Aorta (tissue), 5 donors: ENCODE results near the gene TNS4. TPM values are rescaled to one million over a fixed set of nuclear protein-coding genes. Genes with fewer than 3 reads are reported as not detected.

Experiments used
- ATAC-seq: fragments of 200-7000 bp; cut with Tn5 transposase; one replicate; pipeline ENCODE4 v1.9.1; 2022; ENCODE audit warnings: moderate library complexity; ENCODE audit not compliant: low FRiP score
- DNase-seq, 2 donors: peaks; one replicate each; pipeline ENCODE4 v3.0.0-alpha.2; 2020
- H3K27ac ChIP-seq, 2 donors: one replicate each; pipeline ENCODE4 v1.5.1; 2013; ENCODE audit warnings: low read length in 2 of 2, mild to moderate bottlenecking in 2 of 2, moderate library complexity in 2 of 2, control low read depth in 1 of 2, inconsistent platforms in 1 of 2, low read depth in 1 of 2
- H3K27me3 ChIP-seq, 2 donors: one replicate each; pipeline ENCODE4 v1.6.1; 2013; ENCODE audit warnings: control low read depth in 1 of 2, low read length in 1 of 2, mild to moderate bottlenecking in 1 of 2, moderate library complexity in 1 of 2; ENCODE audit not compliant: insufficient read depth in 2 of 2, control insufficient read depth in 1 of 2
- H3K36me3 ChIP-seq, 2 donors: one replicate each; pipeline ENCODE4 v1.6.1; 2013; ENCODE audit warnings: control low read depth in 1 of 2, low read length in 1 of 2, mild to moderate bottlenecking in 1 of 2; ENCODE audit not compliant: insufficient read depth in 2 of 2, control insufficient read depth in 1 of 2
- H3K4me1 ChIP-seq, 2 donors: one replicate each; pipeline ENCODE4 v1.6.1; 2013; ENCODE audit warnings: low read length in 2 of 2, control low read depth in 1 of 2, mild to moderate bottlenecking in 1 of 2, moderate library complexity in 1 of 2; ENCODE audit not compliant: insufficient read depth in 2 of 2, control insufficient read depth in 1 of 2
- H3K4me3 ChIP-seq, 2 donors: one replicate each; pipeline ENCODE4 v1.5.1; 2013; ENCODE audit warnings: low read length in 2 of 2, control low read depth in 1 of 2, mild to moderate bottlenecking in 1 of 2
- H3K9me3 ChIP-seq: one replicate; pipeline ENCODE4 v1.6.1; 2013; ENCODE audit warnings: mild to moderate bottlenecking, low read length; ENCODE audit not compliant: control insufficient read depth
- WGBS, 2 donors: extraction: QIAGEN DNeasy Blood & Tissue Kit; methylation state at CpG; one replicate each; pipeline ENCODE4 v1.1.7; 2013; 5-methylcytosine and 5-hydroxymethylcytosine counted together
- intact Hi-C, 2 donors: fragments of 100-400 bp; cut with DNase I; formaldehyde crosslinking; loops; one replicate each; pipeline versions ENCODE4 v1.14.2 to v1.15.0; 2022
- polyA plus RNA-seq, 2 donors: library from polyadenylated mRNA; stranded (reverse); fragments of 200-250 nt; gene quantifications; one replicate each; pipeline ENCODE4 v1.2.3, GENCODE V29; 2013
- total RNA-seq, 2 donors: library from RNA; stranded (reverse); fragmentation: NEBNext Ultra II Directional; extraction: Animal tissue kit (Norgen Biotek cat#: 25700); gene quantifications; one replicate each; pipeline ENCODE4 v1.2.1, GENCODE V29; 2021
- donor health status: healthy with polysubstance abuse.
- donor health status: Bipolar disorder and iron deficiency.
- donor health status: DM: no; HTN: no; CAD: no.
- donor health status: DM: no; HTN: no; CAD: no.
- donor health status: DM: yes; HTN: yes; CAD: no.

Gene TNS4
- total and polyA plus RNA-seq, 4 donors = 0.05 to 0.39 TPM; not detected in 2

DNA sequence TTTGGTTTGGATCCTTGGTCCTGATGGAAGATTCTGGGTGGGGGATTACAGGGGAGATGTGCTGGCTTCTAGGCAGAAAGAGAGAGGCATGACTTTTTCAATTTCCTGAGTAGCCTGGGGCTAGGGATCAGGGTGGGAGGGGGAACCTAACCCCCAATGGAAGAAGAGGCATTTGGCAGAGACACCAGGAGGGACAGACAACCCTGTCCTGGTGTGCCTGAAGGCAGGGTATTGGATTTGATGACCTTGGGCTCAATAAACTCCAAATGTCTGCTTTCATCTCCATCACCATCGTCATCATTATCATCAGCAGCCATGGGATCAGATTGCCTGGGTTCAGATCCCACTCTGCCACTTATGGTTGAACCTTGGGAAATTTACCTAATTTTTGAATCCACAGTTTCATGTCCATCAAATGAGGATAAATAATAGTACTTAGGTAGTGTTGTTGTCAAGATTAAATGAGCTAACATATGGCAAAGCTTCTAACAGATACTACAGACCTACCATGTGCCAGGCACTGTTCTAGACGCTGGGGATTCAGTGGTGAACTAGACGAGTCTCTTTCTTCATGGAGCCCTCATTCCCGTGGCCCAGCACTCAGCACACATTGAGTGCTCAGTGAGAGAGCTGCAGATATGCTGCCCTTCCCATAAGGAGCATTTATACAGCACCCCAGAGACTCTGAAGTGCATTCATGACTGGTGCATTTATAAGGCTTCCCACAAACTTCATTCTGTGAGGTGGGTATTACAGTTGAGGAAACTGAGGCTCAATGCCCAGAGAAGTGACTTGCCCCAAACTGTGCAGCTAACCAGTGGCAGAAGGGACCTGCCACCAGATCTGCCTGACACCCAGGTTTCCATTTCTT lies 31.4 kb downstream of the TNS4 start:
- H3K4me1 ChIP-seq = no peaks in the 10 kb centered on the region
- 92 to 93% methylated on average over 4 of the region's 4 CpGs for WGBS, 2 donors
- intact Hi-C loops = loop anchor here in 1 of 2 donors (10.0 kb wide), 2 partner anchors 65 to 75 kb away; no protein-coding TSS in a partner anchor
- no peaks in the 10 kb centered on the region for H3K9me3 ChIP-seq
- H3K4me3 ChIP-seq = no peak overlapping the region
- no peak for ATAC-seq
- H3K27me3 ChIP-seq = no peaks in the 10 kb centered on the region
- no peak overlapping the region for H3K27ac ChIP-seq
- DNase-seq = no peak
- H3K36me3 ChIP-seq = no peaks in the 10 kb centered on the region

DNA sequence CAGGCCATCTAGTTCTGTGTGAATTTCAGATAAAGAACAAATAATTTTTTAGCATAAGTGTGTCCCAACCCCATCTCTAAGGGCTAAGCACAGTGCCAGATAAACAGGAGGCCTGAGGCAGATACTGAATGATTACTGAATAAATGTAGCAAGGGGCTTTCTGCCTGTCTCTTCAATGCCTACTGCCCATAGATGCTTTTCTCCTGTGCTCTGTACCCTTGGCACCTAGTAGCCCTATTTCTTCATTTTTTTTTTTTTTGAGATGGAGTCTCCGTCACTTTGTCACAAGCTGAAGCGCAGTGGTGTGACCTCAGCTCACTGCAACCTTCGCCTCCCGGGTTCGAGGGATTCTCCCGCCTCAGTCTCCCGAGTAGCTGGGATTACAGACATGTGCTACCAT lies 32.9 kb downstream of the TNS4 start:
- 97% methylated on average over 7 of the region's 7 CpGs for WGBS, 2 donors
- Histone ChIP-seq H3K27ac (no peak overlapping the region), H3K4me3 (no peak overlapping the region), H3K27me3 (no peaks in the 10 kb centered on the region), H3K4me1 (no peaks in the 10 kb centered on the region), H3K9me3 (no peaks in the 10 kb centered on the region), H3K36me3 (no peaks in the 10 kb centered on the region)
- DNase-seq (no peak), ATAC-seq (no peak)
- intact Hi-C loops = no loop called here

DNA sequence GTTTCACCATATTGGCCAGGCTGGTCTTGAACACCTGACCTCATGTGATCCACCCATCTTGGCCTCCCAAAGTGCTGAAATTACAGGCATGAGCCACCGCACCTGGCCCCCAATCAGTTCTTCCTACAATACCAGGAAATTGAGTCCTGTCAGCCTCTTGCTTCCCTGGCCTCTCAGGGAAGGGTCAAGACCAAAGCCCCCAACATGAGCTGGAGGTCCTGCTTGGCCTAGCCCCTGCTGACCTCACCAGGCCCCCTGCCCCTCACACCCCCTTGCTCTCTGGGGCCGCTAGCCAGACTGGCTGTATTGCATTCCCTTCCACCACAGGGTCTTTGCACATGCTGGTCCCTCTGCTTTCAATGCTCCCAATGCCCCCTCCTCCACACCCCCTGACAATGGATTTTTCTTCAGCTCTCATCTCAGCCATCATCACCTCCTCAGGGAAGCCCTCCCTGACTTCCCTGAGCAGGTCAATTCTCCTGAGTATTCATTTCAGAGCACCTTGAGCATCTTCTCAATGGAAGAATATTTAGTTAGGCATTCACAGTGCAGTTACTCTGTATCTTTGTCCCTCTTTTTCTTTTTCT lies 34.0 kb downstream of the TNS4 start:
- Histone ChIP-seq H3K27ac (no peak overlapping the region), H3K4me1 (no peaks in the 10 kb centered on the region), H3K4me3 (no peak overlapping the region), H3K27me3 (no peaks in the 10 kb centered on the region), H3K9me3 (no peaks in the 10 kb centered on the region), H3K36me3 (no peaks in the 10 kb centered on the region)
- WGBS, 2 donors = 90 to 93% methylated on average over 2 of the region's 2 CpGs
- no peak for DNase-seq
- no peak for ATAC-seq
- intact Hi-C loops = no loop called here

DNA sequence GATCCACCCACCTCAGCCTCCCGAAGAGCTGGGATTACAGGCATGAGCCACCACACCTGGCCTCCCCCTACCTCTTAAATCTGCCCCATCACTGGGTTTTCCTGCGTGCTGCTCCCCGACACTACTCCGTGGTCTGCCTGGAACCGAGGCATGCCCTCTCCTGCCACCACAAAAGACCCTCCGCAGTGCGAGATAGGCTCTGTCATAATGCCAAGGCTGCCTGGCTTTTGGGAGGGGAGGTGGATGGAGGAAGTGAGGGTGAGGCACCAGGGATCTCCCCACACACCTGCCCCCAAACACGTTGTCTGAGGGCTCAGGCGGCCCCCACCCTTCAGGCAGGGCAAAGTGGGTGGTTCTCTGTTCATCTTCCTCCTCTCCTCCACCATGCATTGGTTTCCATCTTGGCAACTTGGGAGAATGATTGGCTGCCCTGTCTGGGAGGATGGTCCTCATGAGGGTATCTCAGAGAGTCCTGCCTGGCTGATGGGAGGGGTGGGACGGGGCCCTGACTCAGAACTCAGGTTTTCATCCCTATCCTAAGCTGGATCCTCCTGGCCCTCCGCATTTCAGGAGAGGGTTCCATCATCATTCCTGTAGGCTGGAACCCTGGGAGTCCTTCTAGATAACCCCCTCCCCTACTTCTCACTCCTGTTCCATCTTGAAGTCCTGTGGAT lies 35.0 kb downstream of the TNS4 start:
- DNase-seq (no peak), ATAC-seq (no peak)
- Histone ChIP-seq H3K9me3 (no peaks in the 10 kb centered on the region), H3K4me3 (no peak overlapping the region), H3K4me1 (no peaks in the 10 kb centered on the region), H3K27ac (no peak overlapping the region), H3K27me3 (no peaks in the 10 kb centered on the region), H3K36me3 (no peaks in the 10 kb centered on the region)
- 85 to 88% methylated on average over 11 of the region's 11 CpGs for WGBS, 2 donors
- intact Hi-C loops = no loop called here

DNA sequence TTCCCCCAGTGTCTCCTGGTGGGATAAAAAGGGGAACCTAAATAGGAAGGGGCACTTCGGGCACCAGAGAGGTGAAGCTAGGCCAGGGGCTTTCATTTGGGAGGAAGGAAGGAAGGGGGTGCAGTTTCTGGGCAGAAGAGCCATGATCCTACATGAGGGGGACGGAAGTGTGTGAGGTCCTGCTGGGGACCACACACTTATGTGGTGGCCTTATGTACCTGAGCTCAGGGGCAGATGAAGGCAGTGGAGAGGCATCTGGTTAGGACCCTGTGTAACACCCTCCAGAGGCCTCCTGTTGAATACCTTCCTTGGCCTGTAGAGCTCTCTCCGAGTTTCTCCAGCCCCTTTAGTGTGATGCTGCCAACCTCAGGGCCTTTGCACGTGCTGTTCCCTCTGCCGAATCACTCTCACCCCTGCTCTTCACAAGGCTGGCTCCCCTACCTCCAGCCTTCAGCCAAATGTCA lies 37.0 kb downstream of the TNS4 start:
- ATAC-seq (no peak), DNase-seq (no peak)
- intact Hi-C loops = no loop called here
- 93% methylated on average over 5 of the region's 5 CpGs for WGBS, 2 donors
- Histone ChIP-seq H3K4me3 (no peak overlapping the region), H3K27ac (no peak overlapping the region), H3K27me3 (no peaks in the 10 kb centered on the region), H3K4me1 (no peaks in the 10 kb centered on the region), H3K9me3 (no peaks in the 10 kb centered on the region), H3K36me3 (no peaks in the 10 kb centered on the region)

DNA sequence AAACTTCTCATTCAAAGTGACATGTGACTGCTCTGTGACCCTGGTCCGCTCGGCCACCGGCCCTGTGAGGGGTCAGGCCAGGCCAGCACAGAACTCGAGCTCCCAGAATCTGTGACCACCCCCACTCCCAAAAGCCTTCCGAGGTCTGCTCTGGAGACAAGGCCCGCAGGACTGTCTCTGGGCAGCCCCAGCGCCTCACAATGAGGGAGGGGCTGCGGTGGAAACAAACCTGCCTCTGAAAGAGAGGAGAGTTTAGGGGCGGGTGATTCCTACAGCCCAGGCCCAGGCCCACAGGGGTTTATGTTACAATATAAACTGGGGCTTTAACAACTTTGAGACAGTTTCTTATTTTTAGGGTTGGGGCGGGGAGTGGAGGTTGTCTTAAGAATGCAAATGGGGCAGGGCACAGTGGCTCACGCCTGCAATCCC lies 38.3 kb downstream of the TNS4 start:
- DNase-seq = no peak
- Histone ChIP-seq H3K27me3 (no peaks in the 10 kb centered on the region), H3K9me3 (no peaks in the 10 kb centered on the region), H3K27ac (no peak overlapping the region), H3K36me3 (no peaks in the 10 kb centered on the region), H3K4me3 (no peak overlapping the region), H3K4me1 (no peaks in the 10 kb centered on the region)
- WGBS, 2 donors = 68 to 76% methylated on average over 11 of the region's 11 CpGs
- no peak for ATAC-seq
- intact Hi-C loops = no loop called here

DNA sequence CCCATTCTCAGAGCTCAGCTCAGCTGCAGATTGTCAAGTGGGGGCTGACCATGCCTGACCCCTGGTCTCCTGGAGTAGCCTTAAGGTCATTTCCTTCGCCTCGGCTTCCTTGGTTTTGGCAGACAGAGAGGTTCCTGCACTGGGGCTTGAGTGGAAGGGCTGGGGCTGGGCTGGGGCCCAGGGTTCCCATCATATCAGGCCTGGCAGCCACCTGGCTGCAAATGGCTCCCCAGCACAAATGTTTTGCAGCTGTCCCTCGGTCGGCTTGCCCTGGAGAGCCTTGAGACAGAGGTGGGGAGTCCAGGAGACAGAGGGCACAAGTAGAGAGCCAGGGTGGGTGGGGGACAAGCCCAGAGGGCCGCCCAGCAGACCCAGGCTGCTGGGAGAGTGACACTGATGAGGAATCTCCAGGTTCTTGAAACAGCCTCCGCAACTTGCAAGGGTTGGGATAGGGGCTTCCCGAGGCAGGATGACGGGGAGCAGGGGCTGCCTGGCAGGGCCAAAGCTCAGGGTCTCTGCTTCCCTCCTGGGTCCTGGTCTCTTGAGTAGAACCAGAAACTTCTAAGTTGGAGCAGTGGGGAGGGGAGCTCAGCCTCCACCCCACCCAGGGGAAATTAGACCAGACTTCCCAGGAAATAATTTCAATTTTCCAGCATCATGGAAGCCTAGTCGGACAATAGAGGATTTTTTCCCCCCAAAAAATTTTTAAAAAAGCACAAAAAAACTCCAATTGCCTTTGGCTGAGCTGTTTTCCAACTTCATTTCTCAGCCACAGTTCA lies 38.9 kb downstream of the TNS4 start:
- H3K27me3 ChIP-seq = no peaks in the 10 kb centered on the region
- intact Hi-C loops = no loop called here
- DNase-seq (no peak), ATAC-seq (no peak)
- no peaks in the 10 kb centered on the region for H3K4me1 ChIP-seq
- WGBS, 2 donors = 74 to 84% methylated on average over 9 of the region's 9 CpGs
- no peak overlapping the region for H3K27ac ChIP-seq
- H3K9me3 ChIP-seq = no peaks in the 10 kb centered on the region
- no peaks in the 10 kb centered on the region for H3K36me3 ChIP-seq
- H3K4me3 ChIP-seq = no peak overlapping the region

DNA sequence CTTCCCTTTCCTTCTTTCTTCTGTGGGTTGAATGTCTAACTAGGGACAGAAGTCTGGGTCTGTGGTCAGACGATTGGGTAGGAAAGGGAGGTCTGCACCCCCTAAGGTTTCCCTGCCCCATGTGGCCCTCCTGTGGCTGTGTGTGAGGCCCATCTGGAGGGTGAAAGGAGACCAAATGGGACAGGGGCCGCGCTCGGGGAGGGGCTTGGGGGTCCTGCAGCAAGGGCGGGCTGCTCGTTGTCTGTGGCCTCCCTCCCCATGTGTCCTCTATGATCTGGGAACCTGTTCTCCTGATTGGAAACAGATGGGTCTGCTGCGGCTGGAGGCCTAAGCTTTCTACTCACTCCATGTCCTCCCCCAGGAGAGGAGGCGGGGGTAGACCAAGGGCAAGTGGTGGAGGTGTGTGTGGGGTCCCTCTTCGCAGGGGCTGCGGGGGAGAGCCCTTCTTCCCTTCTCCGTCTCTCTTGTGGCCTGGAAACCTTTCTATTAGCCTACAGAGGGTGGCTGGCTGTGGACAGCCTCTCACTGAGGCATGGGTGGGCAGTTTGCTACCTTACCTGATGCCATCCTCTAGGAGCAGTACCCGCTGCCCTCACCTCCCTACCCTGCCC lies 39.6 kb downstream of the TNS4 start:
- intact Hi-C loops = no loop called here
- Histone ChIP-seq H3K9me3 (no peaks in the 10 kb centered on the region), H3K4me1 (no peaks in the 10 kb centered on the region), H3K4me3 (no peak overlapping the region), H3K36me3 (no peaks in the 10 kb centered on the region), H3K27ac (no peak overlapping the region), H3K27me3 (no peaks in the 10 kb centered on the region)
- no peak for DNase-seq
- no peak for ATAC-seq
- 72 to 81% methylated on average over 10 to 12 of the region's 12 CpGs for WGBS, 2 donors
